ENCODE results near the gene RIC3.

RIC3 gene

GRCh38 chr11:8102965-8103364 lies 65.9 kb downstream of the RIC3 start:
- no peak for DNase-seq (ENCODE audit: low read depth)

- no peak for DNase-seq (ENCODE audit: low read depth)
Measured at GRCh38 chr11:8102296-8102915, 66.4 kb downstream of the RIC3 start.

GRCh38 chr11:8101421-8101820 lies 67.4 kb downstream of the RIC3 start:
- DNase-seq (ENCODE audit: low read depth) = no peak

- no peak for DNase-seq (ENCODE audit: low read depth)
Measured at GRCh38 chr11:8100605-8101004, 68.2 kb downstream of the RIC3 start.

- DNase-seq (ENCODE audit: low read depth) = no peak
Measured at GRCh38 chr11:8100158-8100557, 68.7 kb downstream of the RIC3 start.

GRCh38 chr11:8099291-8099899 lies 69.4 kb downstream of the RIC3 start:
- DNase-seq (ENCODE audit: low read depth) = peak; percentile 46

GRCh38 chr11:8098879-8099278 lies 69.9 kb downstream of the RIC3 start:
- DNase-seq (ENCODE audit: low read depth) = no peak

- DNase-seq (ENCODE audit: low read depth) = no peak
Measured at GRCh38 chr11:8098361-8098760, 70.5 kb downstream of the RIC3 start.

- DNase-seq (ENCODE audit: low read depth) = no peak
Measured at GRCh38 chr11:8097926-8098325, 70.9 kb downstream of the RIC3 start.

- DNase-seq (ENCODE audit: low read depth) = no peak
Measured at GRCh38 chr11:8097468-8097867, 71.4 kb downstream of the RIC3 start.

GRCh38 chr11:8097062-8097461 lies 71.8 kb downstream of the RIC3 start:
- DNase-seq (ENCODE audit: low read depth) = no peak

GRCh38 chr11:8096575-8096974 lies 72.2 kb downstream of the RIC3 start:
- DNase-seq (ENCODE audit: low read depth) = no peak

- no peak for DNase-seq (ENCODE audit: low read depth)
Measured at GRCh38 chr11:8095806-8096522, 72.9 kb downstream of the RIC3 start.

- DNase-seq (ENCODE audit: low read depth) = no peak
Measured at GRCh38 chr11:8095371-8095770, 73.5 kb downstream of the RIC3 start.

- DNase-seq (ENCODE audit: low read depth) = no peak
Measured at GRCh38 chr11:8094656-8095055, 74.2 kb downstream of the RIC3 start.

GRCh38 chr11:8093931-8094575 lies 74.8 kb downstream of the RIC3 start:
- no peak for DNase-seq (ENCODE audit: low read depth)

- DNase-seq (ENCODE audit: low read depth) = no peak
Measured at GRCh38 chr11:8092587-8093424, 76.0 kb downstream of the RIC3 start.

GRCh38 chr11:8091721-8092120 lies 77.1 kb downstream of the RIC3 start:
- DNase-seq (ENCODE audit: low read depth) = no peak

- DNase-seq (ENCODE audit: low read depth) = no peak
Measured at GRCh38 chr11:8090756-8091155, 78.1 kb downstream of the RIC3 start.

GRCh38 chr11:8089791-8090510 lies 78.9 kb downstream of the RIC3 start:
- no peak for DNase-seq (ENCODE audit: low read depth)

GRCh38 chr11:8087756-8088155 lies 81.1 kb downstream of the RIC3 start:
- DNase-seq (ENCODE audit: low read depth) = no peak

Measured in activated gamma-delta T cell treated with anti-CD3 and anti-CD28 coated beads, Interleukin-2, amount 50 U/mL, for 16 hours (primary cell).